Esophagus muscularis mucosa (tissue), 3 donors: ENCODE data around the gene PRX.

Source experiments
- CTCF ChIP-seq, 3 experiments: fragments of 200-600 bp in 2 of 3; fragments of 450-650 bp in 1 of 3; sonication (generic) in 2 of 3; IDR thresholded peaks; one replicate each; pipeline ENCODE4 v1.5.1; 2017 to 2019; ENCODE audit warnings: antibody characterized with exemption in 3 of 3, mild to moderate bottlenecking in 2 of 3, moderate library complexity in 1 of 3
- POLR2A ChIP-seq: fragments of 450-650 bp; IDR thresholded peaks from one replicate; pipeline ENCODE4 v1.6.1; 2017; ENCODE audit warnings: antibody characterized with exemption, moderate library complexity, mild to moderate bottlenecking, low read depth
- POLR2AphosphoS5 ChIP-seq, 2 donors: sonication (generic); formaldehyde crosslinking; IDR thresholded peaks; one replicate each; pipeline ENCODE4 v1.6.1; 2017; ENCODE audit warnings: antibody characterized with exemption in 2 of 2

- TF ChIP-seq CTCF (IDR thresholded peaks at IDR 0.05) (no peak), POLR2AphosphoS5 (IDR thresholded peaks at IDR 0.05) (no peak), POLR2A (no peak)
Observed at GRCh38 chr19:40442328-40443130, 29.4 kb upstream of the PRX start.
